Measurements from ENCODE around the gene SMS.

The SMS gene
- long read RNA-seq, transcript SMS-201 (9 exons, 1,174 nt): minor isoform, 14 of 1,036 reads
- long read RNA-seq, transcript SMS-202 (11 exons, 1,837 nt): major isoform, 971 of 1,036 reads
- long read RNA-seq, partial matches to known transcripts: 13 of 1,036 reads
- long read RNA-seq, other reads (novel, unspliced or antisense): 38 of 1,036 reads

- TF ChIP-seq REST (IDR thresholded peaks at IDR 0.05; ENCODE audit: insufficient replicate concordance, low read depth) (no peak), GABPA (IDR thresholded peaks at IDR 0.05; ENCODE audit: low read depth) (no peak), CTCF (IDR thresholded peaks at IDR 0.05; ENCODE audit: insufficient read depth, low read length) (no peak), POLR2AphosphoS5 (IDR thresholded peaks at IDR 0.05; ENCODE audit: low read depth) (no peak), SPI1 (IDR thresholded peaks at IDR 0.05; ENCODE audit: borderline replicate concordance, low read depth) (no peak)
- peak within 1 kb of the TSS; percentile 73 for H3K27ac ChIP-seq (replicated peaks)
- DNase-seq (ENCODE audit: low read depth in 1 of 2, low spot score in 1 of 2): peak in 1 of 2 experiments; percentile 62
Measured at GRCh38 chrX:21940356-21940829, at the start of gene SMS. SMS (plus strand) TSS chrX:21940709; CDS start chrX:21940825, 116 bp downstream.

GRCh38 chrX:21905313-21905712 is 35.2 kb upstream of the SMS start:
- Histone ChIP-seq H3K27me3 (ENCODE audit: insufficient read depth, poor library complexity, severe bottlenecking) (no peaks in the 10 kb centered on the region), H3K4me3 (replicated peaks; ENCODE audit: insufficient read depth, low read length) (no peak overlapping the region), H3K27ac (replicated peaks) (no peak overlapping the region)
- DNase-seq (ENCODE audit: low read depth in 1 of 2, low spot score in 1 of 2): peak in 1 of 2 experiments; percentile 27
- TF ChIP-seq REST (IDR thresholded peaks at IDR 0.05; ENCODE audit: insufficient replicate concordance, low read depth) (no peak), POLR2AphosphoS5 (IDR thresholded peaks at IDR 0.05; ENCODE audit: low read depth) (no peak), GABPA (IDR thresholded peaks at IDR 0.05; ENCODE audit: low read depth) (no peak), SPI1 (IDR thresholded peaks at IDR 0.05; ENCODE audit: borderline replicate concordance, low read depth) (no peak), CTCF (IDR thresholded peaks at IDR 0.05; ENCODE audit: insufficient read depth, low read length) (no peak)

More at GRCh38 chrX:21940356-21940829, at the start of gene SMS:
- H3K4me3 ChIP-seq (replicated peaks; ENCODE audit: insufficient read depth, low read length): peak within 1 kb of the TSS; percentile 55
- no peaks in the 10 kb centered on the region for H3K27me3 ChIP-seq (ENCODE audit: insufficient read depth, poor library complexity, severe bottlenecking)

- Histone ChIP-seq H3K27me3 (ENCODE audit: insufficient read depth, poor library complexity, severe bottlenecking) (no peaks in the 10 kb centered on the region), H3K4me3 (replicated peaks; ENCODE audit: insufficient read depth, low read length) (no peak overlapping the region), H3K27ac (replicated peaks) (no peak overlapping the region)
- no peak for TF ChIP-seq SPI1 (IDR thresholded peaks at IDR 0.05; ENCODE audit: borderline replicate concordance, low read depth)
- no peak for DNase-seq (ENCODE audit: low read depth in 1 of 2, low spot score in 1 of 2)
Measured at GRCh38 chrX:21905953-21906352, 34.6 kb upstream of the SMS start.

- H3K27me3 ChIP-seq (ENCODE audit: insufficient read depth, poor library complexity, severe bottlenecking): no peaks in the 10 kb centered on the region
- TF ChIP-seq GABPA (IDR thresholded peaks at IDR 0.05; ENCODE audit: low read depth): no peak
- TF ChIP-seq CTCF (IDR thresholded peaks at IDR 0.05; ENCODE audit: insufficient read depth, low read length): no peak
- TF ChIP-seq REST (IDR thresholded peaks at IDR 0.05; ENCODE audit: insufficient replicate concordance, low read depth): no peak
- no peak for TF ChIP-seq SPI1 (IDR thresholded peaks at IDR 0.05; ENCODE audit: borderline replicate concordance, low read depth)
- no peak for TF ChIP-seq POLR2AphosphoS5 (IDR thresholded peaks at IDR 0.05; ENCODE audit: low read depth)
- no peak overlapping the region for H3K4me3 ChIP-seq (replicated peaks; ENCODE audit: insufficient read depth, low read length)
- H3K27ac ChIP-seq (replicated peaks): no peak overlapping the region
- DNase-seq (ENCODE audit: low read depth in 1 of 2, low spot score in 1 of 2): no peak
Measured at GRCh38 chrX:21907260-21907659, 33.2 kb upstream of the SMS start.
